ENCODE results near the gene PIP4K2A. TPM values are rescaled to one million over a fixed set of nuclear protein-coding genes. Genes with fewer than 3 reads are reported as not detected.

Gene PIP4K2A
- total RNA-seq, 2 experiments from 2014 or later, result 119 to 127 TPM

- ChIA-PET CTCF (interaction anchor here (1.0 to 1.9 kb wide), 2 partner anchors 9 to 34 kb away, joined by 3 to 9 read pairs; no protein-coding TSS in a partner anchor), POLR2A (interaction anchor here (0.6 to 0.7 kb wide), 2 partner anchors 10 to 27 kb away, joined by 3 to 4 read pairs; no protein-coding TSS in a partner anchor)
These were observed 94.1 kb downstream of the PIP4K2A start for GRCh38 chr10:22620140-22620857.

- POLR2A ChIA-PET, result interaction anchor here (0.9 to 1.5 kb wide), 2 partner anchors 11 to 30 kb away, joined by 3 to 5 read pairs; no protein-coding TSS in a partner anchor
- CTCF ChIA-PET, result interaction anchor here (0.6 to 2.3 kb wide), 3 partner anchors 9 to 588 kb away, joined by 3 to 8 read pairs (median 3); no protein-coding TSS in a partner anchor
These were observed 95.3 kb downstream of the PIP4K2A start for GRCh38 chr10:22619101-22619500.

GRCh38 chr10:22618078-22618785 lies 96.1 kb downstream of the PIP4K2A start:
- POLR2A ChIA-PET, result interaction anchor here (1.5 kb wide), 1 partner anchor 12 kb away, joined by 5 read pairs; no protein-coding TSS in a partner anchor
- CTCF ChIA-PET, result interaction anchor here (0.9 to 2.3 kb wide), 6 partner anchors 10 to 68 kb away, joined by 3 to 8 read pairs (median 3); no protein-coding TSS in a partner anchor

- POLR2A ChIA-PET, result interaction anchor here (1.5 kb wide), 1 partner anchor 13 kb away, joined by 5 read pairs; no protein-coding TSS in a partner anchor
- CTCF ChIA-PET, result interaction anchor here (0.7 to 2.3 kb wide), 5 partner anchors 11 to 65 kb away, joined by 3 to 8 read pairs (median 3); no protein-coding TSS in a partner anchor
These were observed 96.9 kb downstream of the PIP4K2A start for GRCh38 chr10:22617516-22617915.

GRCh38 chr10:22617051-22617450 lies 97.3 kb downstream of the PIP4K2A start:
- CTCF ChIA-PET, result interaction anchor here (0.7 to 2.3 kb wide), 6 partner anchors 9 to 66 kb away, joined by 3 to 8 read pairs (median 4); no protein-coding TSS in a partner anchor
- POLR2A ChIA-PET, result no interaction called here

GRCh38 chr10:22615819-22616499 lies 98.4 kb downstream of the PIP4K2A start:
- POLR2A ChIA-PET, result interaction anchor here (0.6 to 1.0 kb wide), 3 partner anchors 15 to 97 kb away, joined by 3 to 6 read pairs (median 5); no protein-coding TSS in a partner anchor
- CTCF ChIA-PET, result interaction anchor here (1.0 to 1.9 kb wide), 3 partner anchors 10 to 25 kb away, joined by 4 to 6 read pairs (median 4); no protein-coding TSS in a partner anchor

- POLR2A ChIA-PET, result no interaction called here
These were observed 99.3 kb downstream of the PIP4K2A start for GRCh38 chr10:22615101-22615500.

GRCh38 chr10:22613011-22613410 lies 101.4 kb downstream of the PIP4K2A start:
- POLR2A ChIA-PET, result no interaction called here
- CTCF ChIA-PET, result interaction anchor here (2.4 kb wide), 1 partner anchor 8 kb away, joined by 9 read pairs; no protein-coding TSS in a partner anchor

More at GRCh38 chr10:22615101-22615500, 99.3 kb downstream of the PIP4K2A start:
- CTCF ChIA-PET, result interaction anchor here (1.9 kb wide), 1 partner anchor 24 kb away, joined by 4 read pairs; no protein-coding TSS in a partner anchor

- CTCF ChIA-PET, result interaction anchor here (1.1 to 2.4 kb wide), 4 partner anchors 8 to 96 kb away, joined by 3 to 11 read pairs (median 6); no protein-coding TSS in a partner anchor
- POLR2A ChIA-PET, result no interaction called here
These were observed 102.1 kb downstream of the PIP4K2A start for GRCh38 chr10:22612318-22612717.

GRCh38 chr10:22611425-22612115 lies 102.8 kb downstream of the PIP4K2A start:
- POLR2A ChIA-PET, result interaction anchor here (0.6 kb wide), 1 partner anchor 70 kb away, joined by 3 read pairs; no protein-coding TSS in a partner anchor

GRCh38 chr10:22610610-22611009 lies 103.8 kb downstream of the PIP4K2A start:
- ChIA-PET CTCF (interaction anchor here (1.5 to 2.4 kb wide), 2 partner anchors 10 kb away, joined by 9 to 11 read pairs; no protein-coding TSS in a partner anchor), POLR2A (interaction anchor here (0.6 kb wide), 1 partner anchor 487 kb away, joined by 3 read pairs; no protein-coding TSS in a partner anchor)

More at GRCh38 chr10:22611425-22612115, 102.8 kb downstream of the PIP4K2A start:
- CTCF ChIA-PET, result interaction anchor here (1.1 to 2.4 kb wide), 4 partner anchors 9 to 97 kb away, joined by 3 to 11 read pairs (median 6); no protein-coding TSS in a partner anchor

- ChIA-PET POLR2A (interaction anchor here (0.6 kb wide), 1 partner anchor 488 kb away, joined by 3 read pairs; no protein-coding TSS in a partner anchor), CTCF (no interaction called here)
These were observed 104.5 kb downstream of the PIP4K2A start for GRCh38 chr10:22609719-22610465.

GRCh38 chr10:22609251-22609650 lies 105.1 kb downstream of the PIP4K2A start:
- CTCF ChIA-PET, result no interaction called here
- POLR2A ChIA-PET, result no interaction called here

- CTCF ChIA-PET, result no interaction called here
These were observed 107.1 kb downstream of the PIP4K2A start for GRCh38 chr10:22607261-22607660.

GRCh38 chr10:22606164-22606614 lies 108.2 kb downstream of the PIP4K2A start:
- ChIA-PET POLR2A (interaction anchor here (0.6 kb wide), 1 partner anchor 35 kb away, joined by 3 read pairs; no protein-coding TSS in a partner anchor), CTCF (no interaction called here)

More at GRCh38 chr10:22607261-22607660, 107.1 kb downstream of the PIP4K2A start:
- POLR2A ChIA-PET, result no interaction called here

- CTCF ChIA-PET, result interaction anchor here (0.6 to 1.8 kb wide), 6 partner anchors 12 to 78 kb away, joined by 3 to 6 read pairs (median 3); no protein-coding TSS in a partner anchor
- POLR2A ChIA-PET, result no interaction called here
These were observed 109.2 kb downstream of the PIP4K2A start for GRCh38 chr10:22605168-22605567.

All from activated CD8-positive, alpha-beta memory T cell treated with anti-CD3 and anti-CD28 coated beads for 36 hours (primary cell).